ENCODE measurements around the gene CLBA1.

The CLBA1 gene

DNA sequence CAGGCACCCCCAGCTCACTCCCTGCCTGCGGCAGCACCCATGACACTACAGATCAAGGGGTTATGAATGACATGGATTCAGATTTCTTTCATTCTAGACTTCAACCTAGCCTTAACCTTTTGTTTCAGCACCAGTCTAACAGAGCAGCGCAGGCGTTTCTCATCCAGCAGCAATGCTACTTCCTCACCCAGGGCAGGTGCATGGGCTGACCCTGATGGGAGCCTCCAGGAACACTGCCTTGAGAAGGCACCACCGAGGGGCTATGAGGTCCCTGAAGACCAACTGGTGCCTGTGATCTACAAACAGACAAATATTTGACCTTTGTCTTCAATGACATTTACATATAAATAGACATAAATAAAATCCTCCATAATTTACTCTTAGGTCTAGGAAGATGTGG, 24.5 kb downstream of the CLBA1 start:
- H4K8ac ChIP-seq (ENCODE audit: low read length) = no peak overlapping the region
- H3K4me1 ChIP-seq (ENCODE audit: control insufficient read depth, insufficient read depth, low read depth, low read length) = peaks cover 41% of the 10 kb centered on the region
- peaks cover 20% of the 10 kb centered on the region for H3K79me1 ChIP-seq (replicated peaks; ENCODE audit: low read length, poor library complexity, severe bottlenecking)
- H2AK5ac ChIP-seq (ENCODE audit: low read length, severe bottlenecking) = no peak overlapping the region
- no peak overlapping the region for H3K18ac ChIP-seq (ENCODE audit: low read depth in 1 of 2, low read length in 2 of 2)
- no peak for DNase-seq
- H3K4me2 ChIP-seq (ENCODE audit: low read length, poor library complexity, severe bottlenecking) = no peak overlapping the region
- no peak overlapping the region for H2AFZ ChIP-seq (ENCODE audit: low read depth, low read length)
- H3K9ac ChIP-seq (ENCODE audit: low read length) = no peak overlapping the region
- no peak overlapping the region for H3K27ac ChIP-seq (ENCODE audit: low read length, poor library complexity, severe bottlenecking)
- H3K4ac ChIP-seq (ENCODE audit: low read depth in 1 of 2, low read length in 2 of 2) = no peak overlapping the region
- H2BK120ac ChIP-seq (ENCODE audit: low read depth, low read length) = no peak overlapping the region
- WGBS = 98% methylated on average over 3 of the region's 4 CpGs
- H3K4me3 ChIP-seq (ENCODE audit: insufficient read depth in 1 of 2, low read depth in 1 of 2, low read length in 2 of 2) = no peak overlapping the region
- no peaks in the 10 kb centered on the region for H3K27me3 ChIP-seq (ENCODE audit: control insufficient read depth in 1 of 2, insufficient read depth in 1 of 2, low read length in 2 of 2)
- no peak overlapping the region for H2BK15ac ChIP-seq (ENCODE audit: low read depth, poor library complexity, severe bottlenecking)
- H2BK12ac ChIP-seq (ENCODE audit: low read length in 2 of 2) = no peak overlapping the region
- no peaks in the 10 kb centered on the region for H3K9me3 ChIP-seq (ENCODE audit: control insufficient read depth, low read length)
- H3K36me3 ChIP-seq (ENCODE audit: control insufficient read depth in 1 of 2, insufficient read depth in 2 of 2, low read depth in 1 of 2, low read length in 2 of 2) = peaks cover 34 to 62% of the 10 kb centered on the region in 2 experiments
- no peak overlapping the region for H3K14ac ChIP-seq (ENCODE audit: low read length in 2 of 2)
- no peak overlapping the region for H3K23ac ChIP-seq (ENCODE audit: low read length in 2 of 2)
- H4K91ac ChIP-seq (ENCODE audit: low read length) = no peak overlapping the region
- no peak overlapping the region for H2BK5ac ChIP-seq (ENCODE audit: low read depth, low read length, poor library complexity, severe bottlenecking)

DNA sequence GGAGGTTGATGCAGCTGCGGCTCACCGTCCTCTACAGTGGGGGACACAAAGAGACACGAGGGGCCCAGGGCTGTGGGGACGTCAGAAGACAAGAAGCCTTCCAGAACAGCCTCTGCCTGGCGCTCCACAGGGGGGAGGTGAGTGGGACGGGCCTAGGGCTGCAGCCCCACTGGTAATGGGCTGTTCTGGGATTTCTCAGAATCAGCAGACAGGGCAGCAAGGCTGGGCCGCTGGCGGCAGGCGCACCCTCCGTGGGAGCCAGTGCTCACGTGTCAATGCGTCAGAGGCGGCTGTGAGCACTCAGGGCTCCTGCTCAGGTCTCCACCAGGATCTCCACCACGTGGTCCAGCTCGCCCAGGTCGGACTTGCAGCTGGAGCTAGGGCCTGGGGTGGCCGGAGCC, 25.3 kb downstream of the CLBA1 start:
- Histone ChIP-seq H3K9ac (ENCODE audit: low read length) (no peak overlapping the region), H3K18ac (ENCODE audit: low read depth in 1 of 2, low read length in 2 of 2) (no peak overlapping the region), H4K91ac (ENCODE audit: low read length) (no peak overlapping the region), H3K9me3 (ENCODE audit: control insufficient read depth, low read length) (no peaks in the 10 kb centered on the region), H3K4me2 (ENCODE audit: low read length, poor library complexity, severe bottlenecking) (no peak overlapping the region), H4K8ac (ENCODE audit: low read length) (no peak overlapping the region), H3K79me1 (replicated peaks; ENCODE audit: low read length, poor library complexity, severe bottlenecking) (peaks cover 14% of the 10 kb centered on the region), H2BK120ac (ENCODE audit: low read depth, low read length) (no peak overlapping the region), H3K14ac (ENCODE audit: low read length in 2 of 2) (no peak overlapping the region), H3K4me3 (ENCODE audit: insufficient read depth in 1 of 2, low read depth in 1 of 2, low read length in 2 of 2) (no peak overlapping the region), H3K23ac (ENCODE audit: low read length in 2 of 2) (no peak overlapping the region), H3K4me1 (ENCODE audit: control insufficient read depth, insufficient read depth, low read depth, low read length) (peaks cover 40% of the 10 kb centered on the region), H2BK15ac (ENCODE audit: low read depth, poor library complexity, severe bottlenecking) (no peak overlapping the region), H2AFZ (ENCODE audit: low read depth, low read length) (no peak overlapping the region), H3K27me3 (ENCODE audit: control insufficient read depth in 1 of 2, insufficient read depth in 1 of 2, low read length in 2 of 2) (no peaks in the 10 kb centered on the region), H2AK5ac (ENCODE audit: low read length, severe bottlenecking) (no peak overlapping the region), H2BK12ac (ENCODE audit: low read length in 2 of 2) (no peak overlapping the region), H3K4ac (ENCODE audit: low read depth in 1 of 2, low read length in 2 of 2) (no peak overlapping the region), H2BK5ac (ENCODE audit: low read depth, low read length, poor library complexity, severe bottlenecking) (no peak overlapping the region), H3K36me3 (ENCODE audit: control insufficient read depth in 1 of 2, insufficient read depth in 2 of 2, low read depth in 1 of 2, low read length in 2 of 2) (peaks cover 34 to 56% of the 10 kb centered on the region in 2 experiments), H3K27ac (ENCODE audit: low read length, poor library complexity, severe bottlenecking) (no peak overlapping the region)
- 68% methylated on average over 17 of the region's 17 CpGs for WGBS
- DNase-seq = peak; percentile 59

DNA sequence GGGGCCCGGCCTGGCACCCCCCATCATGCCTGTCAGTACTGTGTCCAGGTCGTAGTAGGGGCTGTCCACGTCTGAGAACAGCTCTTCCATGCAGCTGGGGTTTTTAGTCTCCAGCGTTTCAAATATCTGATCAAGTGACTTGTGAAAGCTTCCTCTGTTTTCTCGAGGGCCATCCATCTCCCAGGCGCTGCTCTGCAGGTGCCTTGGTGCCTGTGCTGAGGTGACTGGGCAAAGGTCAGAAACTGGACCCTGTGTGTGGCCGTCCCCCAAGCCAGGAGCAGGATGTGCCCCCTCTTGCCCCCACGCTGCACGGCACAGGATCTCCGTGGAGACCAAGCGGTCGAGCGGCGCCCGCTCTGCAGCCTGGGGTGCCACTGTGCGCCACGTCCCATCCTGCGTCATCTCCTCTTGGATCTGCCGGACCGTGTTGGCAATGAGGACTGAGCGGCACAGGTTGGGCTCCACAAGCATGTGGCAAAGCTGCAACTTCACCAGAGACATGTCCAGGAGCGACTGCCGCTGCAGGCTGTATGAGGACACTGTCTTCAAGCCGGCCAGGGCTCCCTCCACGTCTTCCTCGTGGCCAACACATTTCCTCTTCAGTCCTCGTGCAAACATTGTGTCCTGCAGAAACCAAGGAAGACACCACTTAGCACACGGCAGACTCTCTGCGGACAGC, 25.9 kb downstream of the CLBA1 start:
- H3K9ac ChIP-seq (ENCODE audit: low read length) = no peak overlapping the region
- WGBS = 91% methylated on average over 29 of the region's 29 CpGs
- H2BK5ac ChIP-seq (ENCODE audit: low read depth, low read length, poor library complexity, severe bottlenecking) = no peak overlapping the region
- no peak overlapping the region for H2AFZ ChIP-seq (ENCODE audit: low read depth, low read length)
- H3K27ac ChIP-seq (ENCODE audit: low read length, poor library complexity, severe bottlenecking) = no peak overlapping the region
- H3K18ac ChIP-seq (ENCODE audit: low read depth in 1 of 2, low read length in 2 of 2) = peak overlapping the region in 1 of 2 experiments; percentile 1
- no peak overlapping the region for H2BK15ac ChIP-seq (ENCODE audit: low read depth, poor library complexity, severe bottlenecking)
- H3K27me3 ChIP-seq (ENCODE audit: control insufficient read depth in 1 of 2, insufficient read depth in 1 of 2, low read length in 2 of 2) = no peaks in the 10 kb centered on the region
- H3K23ac ChIP-seq (ENCODE audit: low read length in 2 of 2) = no peak overlapping the region
- H3K9me3 ChIP-seq (ENCODE audit: control insufficient read depth, low read length) = no peaks in the 10 kb centered on the region
- H3K4ac ChIP-seq (ENCODE audit: low read depth in 1 of 2, low read length in 2 of 2) = no peak overlapping the region
- H2BK120ac ChIP-seq (ENCODE audit: low read depth, low read length) = no peak overlapping the region
- H4K91ac ChIP-seq (ENCODE audit: low read length) = no peak overlapping the region
- no peak overlapping the region for H2BK12ac ChIP-seq (ENCODE audit: low read length in 2 of 2)
- peaks cover 8% of the 10 kb centered on the region for H3K79me1 ChIP-seq (replicated peaks; ENCODE audit: low read length, poor library complexity, severe bottlenecking)
- no peak overlapping the region for H3K14ac ChIP-seq (ENCODE audit: low read length in 2 of 2)
- peaks cover 39% of the 10 kb centered on the region for H3K4me1 ChIP-seq (ENCODE audit: control insufficient read depth, insufficient read depth, low read depth, low read length)
- H3K4me3 ChIP-seq (ENCODE audit: insufficient read depth in 1 of 2, low read depth in 1 of 2, low read length in 2 of 2) = no peak overlapping the region
- H4K8ac ChIP-seq (ENCODE audit: low read length) = no peak overlapping the region
- H3K4me2 ChIP-seq (ENCODE audit: low read length, poor library complexity, severe bottlenecking) = no peak overlapping the region
- peaks cover 34 to 50% of the 10 kb centered on the region in 2 experiments for H3K36me3 ChIP-seq (ENCODE audit: control insufficient read depth in 1 of 2, insufficient read depth in 2 of 2, low read depth in 1 of 2, low read length in 2 of 2)
- H2AK5ac ChIP-seq (ENCODE audit: low read length, severe bottlenecking) = no peak overlapping the region
- DNase-seq = no peak

DNA sequence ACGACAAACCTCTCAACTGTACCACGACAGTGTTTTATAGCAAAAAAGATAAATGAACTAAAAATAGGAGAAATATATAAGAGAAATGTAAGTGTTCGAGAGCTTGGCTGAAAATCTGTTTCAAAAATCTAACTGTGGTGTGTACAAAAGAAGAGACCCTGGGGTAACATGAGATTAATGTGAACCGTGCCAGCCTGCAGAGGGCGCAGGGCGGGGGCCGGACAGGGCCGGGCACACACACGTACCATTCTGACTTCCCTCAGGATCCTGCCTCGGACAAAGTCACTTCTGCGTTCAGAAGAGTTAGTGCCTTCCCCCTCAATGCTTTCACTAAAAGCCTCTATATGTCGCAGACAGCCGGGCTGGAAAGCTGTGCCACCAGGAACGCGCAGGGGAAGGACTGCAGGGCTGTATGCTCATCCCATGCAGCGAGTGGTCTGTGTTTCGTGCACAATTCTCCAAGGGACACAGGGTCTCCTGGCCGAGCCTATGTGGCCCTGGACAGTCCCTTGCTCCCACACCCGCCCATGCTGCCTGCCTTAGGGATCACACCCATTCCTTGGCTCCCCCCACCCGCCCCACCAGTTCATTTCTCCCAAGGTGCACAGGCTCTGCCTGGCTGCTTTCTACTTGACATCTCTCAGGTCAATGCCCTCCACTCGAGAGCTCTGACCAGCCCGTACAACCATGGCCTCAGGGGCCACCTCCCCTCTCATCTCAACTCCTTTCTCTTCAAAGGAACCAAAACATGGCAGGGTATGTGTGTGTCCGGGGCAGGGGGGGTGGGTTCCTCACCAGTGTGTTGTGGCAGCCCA, 26.8 kb downstream of the CLBA1 start:
- H3K4me2 ChIP-seq (ENCODE audit: low read length, poor library complexity, severe bottlenecking) = no peak overlapping the region
- DNase-seq = no peak
- H2BK12ac ChIP-seq (ENCODE audit: low read length in 2 of 2) = no peak overlapping the region
- H3K23ac ChIP-seq (ENCODE audit: low read length in 2 of 2) = peak overlapping the region in 1 of 2 experiments; percentile 53
- no peak overlapping the region for H2BK5ac ChIP-seq (ENCODE audit: low read depth, low read length, poor library complexity, severe bottlenecking)
- 93% methylated on average over 19 of the region's 23 CpGs for WGBS
- H3K4me1 ChIP-seq (ENCODE audit: control insufficient read depth, insufficient read depth, low read depth, low read length) = peaks cover 38% of the 10 kb centered on the region
- H3K36me3 ChIP-seq (ENCODE audit: control insufficient read depth in 1 of 2, insufficient read depth in 2 of 2, low read depth in 1 of 2, low read length in 2 of 2) = peaks cover 34 to 41% of the 10 kb centered on the region in 2 experiments
- no peak overlapping the region for H2BK120ac ChIP-seq (ENCODE audit: low read depth, low read length)
- H3K27ac ChIP-seq (ENCODE audit: low read length, poor library complexity, severe bottlenecking) = no peak overlapping the region
- H2AK5ac ChIP-seq (ENCODE audit: low read length, severe bottlenecking) = no peak overlapping the region
- H3K27me3 ChIP-seq (ENCODE audit: control insufficient read depth in 1 of 2, insufficient read depth in 1 of 2, low read length in 2 of 2) = no peaks in the 10 kb centered on the region
- H4K8ac ChIP-seq (ENCODE audit: low read length) = peak overlapping the region; percentile 31
- H2BK15ac ChIP-seq (ENCODE audit: low read depth, poor library complexity, severe bottlenecking) = no peak overlapping the region
- H4K91ac ChIP-seq (ENCODE audit: low read length) = peak overlapping the region; percentile 55
- H3K18ac ChIP-seq (ENCODE audit: low read depth in 1 of 2, low read length in 2 of 2) = peak overlapping the region; percentile 28 to 59
- H3K14ac ChIP-seq (ENCODE audit: low read length in 2 of 2) = no peak overlapping the region
- no peak overlapping the region for H3K9ac ChIP-seq (ENCODE audit: low read length)
- peaks cover 2% of the 10 kb centered on the region for H3K79me1 ChIP-seq (replicated peaks; ENCODE audit: low read length, poor library complexity, severe bottlenecking)
- no peak overlapping the region for H3K4me3 ChIP-seq (ENCODE audit: insufficient read depth in 1 of 2, low read depth in 1 of 2, low read length in 2 of 2)
- H2AFZ ChIP-seq (ENCODE audit: low read depth, low read length) = no peak overlapping the region
- no peaks in the 10 kb centered on the region for H3K9me3 ChIP-seq (ENCODE audit: control insufficient read depth, low read length)
- H3K4ac ChIP-seq (ENCODE audit: low read depth in 1 of 2, low read length in 2 of 2) = no peak overlapping the region
